Pancreas (tissue), 10 donors: ENCODE data around the gene COX19. TPM values are rescaled to one million over a fixed set of nuclear protein-coding genes. Genes with fewer than 3 reads are reported as not detected.

Experiments used
- ATAC-seq, 4 donors: fragments of 200-7000 bp; cut with Tn5 transposase; one replicate each; pipeline versions ENCODE4 v1.8.0 to v1.9.1; 2020; ENCODE audit warnings: mild to moderate bottlenecking in 4 of 4, moderate library complexity in 4 of 4
- DNase-seq, 6 donors: peaks; one replicate each; pipeline ENCODE4 v3.0.0-alpha.2; 2020
- FAIRE-seq: peaks from 2 replicates; lab custom pipeline; 2012; peaks lifted over from hg19 to GRCh38; lab: Jason Lieb, UNC
- H3K27ac ChIP-seq, 4 donors: fragments of 200-600 bp; sonication (generic); 1 replicate in 3 of 4; 2 replicates in 1 of 4; pipeline versions ENCODE4 v1.5.0 to v1.8.0; 2020
- H3K27me3 ChIP-seq, 4 donors: fragments of 200-600 bp; one replicate each; pipeline ENCODE4 v1.8.0; 2021
- H3K36me3 ChIP-seq, 3 donors: fragments of 200-600 bp; sonication (generic) in 1 of 3; one replicate each; pipeline versions ENCODE4 v1.5.0 to v1.8.0; 2020 to 2021
- H3K4me1 ChIP-seq, 3 donors: fragments of 200-600 bp; one replicate each; pipeline ENCODE4 v1.8.0; 2021
- H3K4me3 ChIP-seq, 4 donors: fragments of 200-600 bp; sonication (generic) in 2 of 4; one replicate each; pipeline versions ENCODE4 v1.5.0 to v1.8.0; 2020 to 2021
- H3K9me3 ChIP-seq, 4 donors: fragments of 200-600 bp; one replicate each; pipeline ENCODE4 v1.8.0; 2021
- CTCF ChIP-seq, 4 donors: fragments of 200-600 bp; sonication (generic) in 3 of 4; IDR thresholded peaks; one replicate each; pipeline versions ENCODE4 v1.5.0 to v1.8.0; 2021; ENCODE audit warnings: antibody characterized with exemption in 4 of 4
- WGBS, 2 donors: extraction: QIAGEN DNeasy Blood & Tissue Kit; methylation state at CpG; one replicate each; pipeline ENCODE4 v1.1.7; 2013; 5-methylcytosine and 5-hydroxymethylcytosine counted together
- intact Hi-C, 3 donors: fragments of 100-400 bp; cut with DNase I; formaldehyde crosslinking; loops; one replicate each; pipeline versions ENCODE4 v1.11.1 to v1.14.2; 2022
- polyA plus RNA-seq, 2 donors: library from polyadenylated mRNA; stranded (reverse); fragments of 200-250 nt; gene quantifications; one replicate each; pipeline ENCODE4 v1.2.3, GENCODE V29; 2013
- total RNA-seq, 6 donors: library from RNA; stranded (reverse); fragmentation: NEBNext Ultra II Directional in 4 of 6; extraction: Animal tissue kit (Norgen Biotek cat#: 25700) in 4 of 6; gene quantifications; one replicate each; pipeline versions ENCODE4 v1.2.1 to v1.2.4, GENCODE V29; 2021 to 2023
- donor health status: healthy with polysubstance abuse.
- donor health status: DM: no; HTN: no; CAD: no; lungs with moderate emphysema.
- donor health status: DM: no; HTN: no; CAD: no.
- donor health status: control.
- donor health status: control.
- donor health status: Bipolar disorder and iron deficiency.
- donor health status: DM: yes; HTN: yes; CAD: no.
- donor health status: DM: no; HTN: no; CAD: no.
- donor health status: DM: no; HTN: no; CAD: no.
- donor health status: DM: yes; HTN: yes; CAD: no.

Gene COX19
- total and polyA plus RNA-seq, 8 donors: 4.2 to 9.1 (median 6.4) TPM

- TF ChIP-seq CTCF (IDR thresholded peaks at IDR 0.05): no peak
- peak overlapping the region; percentile 97 to 100 (median 100) for H3K4me3 ChIP-seq
- no peak for FAIRE-seq
- intact Hi-C loops: no loop called here
- peak in 1 of 6 donors; percentile 52 for DNase-seq
- WGBS, 2 donors: 19 to 27% methylated on average over 28 of the region's 28 CpGs
- peak in 2 of 4 donors; percentile 2 to 3 for ATAC-seq
- no peaks in the 10 kb centered on the region for H3K27me3 ChIP-seq
- peak overlapping the region; percentile 93 to 99 (median 98) for H3K27ac ChIP-seq
- H3K36me3 ChIP-seq: peaks cover 0 to 8% (median 4%) of the 10 kb centered on the region in 3 donors
- peaks cover 43 to 51% (median 50%) of the 10 kb centered on the region in 3 donors for H3K4me1 ChIP-seq
- H3K9me3 ChIP-seq: no peaks in the 10 kb centered on the region
Observed at GRCh38 chr7:975702-976473, 539 bp upstream of the COX19 start.

GRCh38 chr7:974172-974571, 1.2 kb downstream of the COX19 start:
- no peak overlapping the region for H3K27ac ChIP-seq
- H3K9me3 ChIP-seq: no peaks in the 10 kb centered on the region
- no peaks in the 10 kb centered on the region for H3K27me3 ChIP-seq
- no peak for ATAC-seq
- TF ChIP-seq CTCF (IDR thresholded peaks at IDR 0.05): no peak
- no peak for DNase-seq
- peak overlapping the region in 3 of 4 donors; percentile 97 to 100 (median 100) for H3K4me3 ChIP-seq
- 15 to 21% methylated on average over 6 to 7 of the region's 7 CpGs for WGBS, 2 donors
- FAIRE-seq: no peak
- H3K4me1 ChIP-seq: peaks cover 43 to 51% (median 50%) of the 10 kb centered on the region in 3 donors
- peaks cover 0 to 13% (median 8%) of the 10 kb centered on the region in 3 donors for H3K36me3 ChIP-seq
- intact Hi-C loops: no loop called here

GRCh38 chr7:973312-973711, 2.0 kb downstream of the COX19 start:
- peaks cover 37 to 46% (median 45%) of the 10 kb centered on the region in 3 donors for H3K4me1 ChIP-seq
- no peak overlapping the region for H3K27ac ChIP-seq
- ATAC-seq (no peak), DNase-seq (no peak), FAIRE-seq (no peak)
- H3K36me3 ChIP-seq: peaks cover 0 to 22% (median 12%) of the 10 kb centered on the region in 3 donors
- H3K4me3 ChIP-seq: peak overlapping the region in 1 of 4 donors; percentile 100
- no peaks in the 10 kb centered on the region for H3K9me3 ChIP-seq
- intact Hi-C loops: no loop called here
- 74 to 81% methylated on average over 9 of the region's 9 CpGs for WGBS, 2 donors
- TF ChIP-seq CTCF (IDR thresholded peaks at IDR 0.05): no peak
- H3K27me3 ChIP-seq: no peaks in the 10 kb centered on the region

- ATAC-seq (no peak), FAIRE-seq (no peak), DNase-seq (no peak)
- WGBS, 2 donors: 31 to 35% methylated on average over 10 of the region's 10 CpGs
- Histone ChIP-seq H3K4me1 (peaks cover 32 to 41% (median 40%) of the 10 kb centered on the region in 3 donors), H3K27ac (no peak overlapping the region), H3K9me3 (no peaks in the 10 kb centered on the region), H3K36me3 (peaks cover 0 to 27% (median 17%) of the 10 kb centered on the region in 3 donors), H3K27me3 (no peaks in the 10 kb centered on the region), H3K4me3 (no peak overlapping the region)
- intact Hi-C loops: no loop called here
- TF ChIP-seq CTCF (IDR thresholded peaks at IDR 0.05): no peak
Observed at GRCh38 chr7:972676-973309, 2.6 kb downstream of the COX19 start.
